SK-N-MC (cell line): Measurements from ENCODE around the gene TTC28.

Source experiments
- EZH2 ChIP-seq: fragments of 200-600 bp; sonication (generic); IDR thresholded peaks from one replicate; pipeline ENCODE4 v1.6.1; 2017; ENCODE audit warnings: antibody characterized with exemption
- POLR2AphosphoS5 ChIP-seq: IDR thresholded peaks from 2 replicates; pipeline ENCODE4 v1.6.1; 2012; ENCODE audit warnings: mild to moderate bottlenecking, low read depth, low read length, borderline replicate concordance

- TF ChIP-seq EZH2 (no peak), POLR2AphosphoS5 (no peak)
These were observed 540.1 kb downstream of the TTC28 start for GRCh38 chr22:28139516-28139915.
